ELF-1 (cell line): ENCODE data around the gene HEATR5B.
"Not testable (repeated sequence)": the region's sequence is repeated elsewhere in the genome, so short reads cannot be mapped to it uniquely, and the experiment has no call there.

Experiments used
- DNase-seq: peaks from one replicate; pipeline ENCODE4 v3.0.0-alpha.2; 2016; ENCODE audit warnings: low read depth, low spot score

HEATR5B gene

DNA sequence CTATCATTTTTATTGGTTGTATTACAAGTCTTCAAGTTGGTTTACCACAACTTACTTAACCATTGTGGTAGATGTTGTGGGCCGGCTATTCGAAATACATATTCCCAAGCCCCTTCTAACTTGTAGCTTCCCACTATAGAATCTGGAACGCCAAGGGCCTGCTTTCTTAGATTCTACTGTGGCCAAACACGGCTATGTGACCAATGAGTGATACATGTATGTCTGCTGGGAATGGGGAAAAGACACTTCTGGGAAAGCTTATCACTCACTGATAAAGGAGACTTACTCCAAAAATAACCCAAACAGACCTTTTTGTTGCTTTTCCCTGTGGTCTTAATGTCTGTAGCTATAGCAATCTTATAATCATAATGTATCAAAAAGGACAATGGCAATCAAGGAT is 142.3 kb downstream of the HEATR5B start:
- no peak for DNase-seq

DNA sequence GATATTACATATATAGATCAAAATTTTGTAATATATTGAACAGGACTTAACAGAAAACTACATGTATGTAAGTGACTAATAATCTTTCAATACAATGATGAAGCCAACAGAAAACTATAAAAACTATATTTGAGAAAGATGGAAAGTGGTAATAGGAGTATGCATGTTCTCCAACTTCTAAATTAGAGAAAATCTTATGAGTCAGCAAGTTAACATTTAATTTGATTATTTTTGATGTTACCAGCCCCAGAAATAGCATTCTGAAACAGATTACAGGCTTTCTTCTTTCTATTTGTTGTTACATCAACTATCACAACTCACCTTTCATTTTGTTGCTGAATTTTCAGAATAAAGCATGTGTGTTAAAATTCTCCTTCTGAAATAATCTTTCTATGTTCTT is 147.6 kb downstream of the HEATR5B start:
- not testable (repeated sequence) for DNase-seq

- not testable (repeated sequence) for DNase-seq
Observed at GRCh38 chr2:36931688-36932087, 152.5 kb downstream of the HEATR5B start.
